HFF-Myc (cell line): ENCODE results near the gene TTC28.

Experiments
- DNase-seq: peaks from one replicate; pipeline ENCODE4 v3.0.0-alpha.2; 2011; ENCODE audit warnings: low read depth; ENCODE audit errors: extremely low read depth
- H3K4me3 ChIP-seq: replicated peaks from 2 replicates; pipeline ENCODE4 v1.5.1; 2011; ENCODE audit warnings: low read depth, mild to moderate bottlenecking, control low read depth, low read length
- CTCF ChIP-seq: IDR thresholded peaks from 2 replicates; pipeline ENCODE4 v1.5.1; 2012; ENCODE audit warnings: mild to moderate bottlenecking, low read depth, low read length, control low read depth; ENCODE audit errors: missing control alignments

Gene TTC28

GRCh38 chr22:27978317-27978716, 701.3 kb downstream of the TTC28 start:
- H3K4me3 ChIP-seq = no peak overlapping the region
- no peak for DNase-seq
- TF ChIP-seq CTCF = no peak

GRCh38 chr22:27976586-27976985, 703.1 kb downstream of the TTC28 start:
- no peak overlapping the region for H3K4me3 ChIP-seq
- DNase-seq = no peak
- no peak for TF ChIP-seq CTCF

DNA sequence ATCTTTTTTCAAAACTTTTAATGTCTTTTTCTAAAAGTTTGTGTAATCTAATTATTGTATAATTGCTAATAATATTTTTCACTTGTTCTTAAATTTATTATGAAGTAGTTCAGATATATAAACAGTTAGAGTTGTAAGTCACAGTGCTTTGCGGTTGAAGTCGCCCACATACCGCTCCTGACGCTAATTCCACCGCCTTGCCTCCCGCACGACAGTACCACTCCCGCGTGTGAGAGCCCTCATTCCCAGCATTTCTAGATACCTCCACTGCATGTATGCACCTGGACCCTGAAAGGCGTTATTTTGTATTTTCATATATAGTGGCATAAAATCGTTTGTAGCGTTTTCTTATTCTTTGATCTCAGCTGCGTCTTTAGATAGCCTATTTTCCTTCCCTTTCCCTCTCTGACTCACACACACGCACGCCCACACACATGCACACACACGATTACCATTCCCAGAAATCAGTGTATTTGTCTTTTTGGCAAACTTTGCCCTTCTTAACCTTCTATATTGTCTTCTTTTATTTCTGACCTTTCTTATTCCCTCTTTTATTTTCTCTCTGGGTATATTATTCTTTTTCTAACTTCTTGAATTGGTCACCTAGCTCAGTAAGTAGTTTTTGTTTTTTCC, 704.1 kb downstream of the TTC28 start:
- no peak for DNase-seq
- no peak overlapping the region for H3K4me3 ChIP-seq
- TF ChIP-seq CTCF = no peak

DNA sequence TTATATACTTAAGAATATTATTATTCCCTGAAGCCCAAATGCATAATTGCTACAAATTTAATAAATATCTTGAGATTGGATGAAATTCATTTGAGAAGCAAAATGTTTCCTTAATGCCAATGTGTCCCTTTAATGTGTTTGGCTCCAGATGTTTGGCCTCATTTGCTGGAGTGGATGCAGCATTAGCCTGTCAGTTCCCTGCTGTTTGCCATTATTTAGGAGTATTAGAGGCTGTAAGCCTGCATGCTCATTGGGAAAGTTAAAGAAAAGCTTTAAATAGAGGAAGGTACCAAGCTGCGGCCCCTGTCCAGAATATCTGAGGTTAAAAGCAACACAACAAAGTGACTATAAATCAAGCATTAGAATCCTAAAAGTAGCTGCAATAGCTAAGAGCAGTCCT, 705.8 kb downstream of the TTC28 start:
- DNase-seq = no peak
- TF ChIP-seq CTCF = no peak
- no peak overlapping the region for H3K4me3 ChIP-seq

- DNase-seq = no peak
- TF ChIP-seq CTCF = no peak
- no peak overlapping the region for H3K4me3 ChIP-seq
Observed at GRCh38 chr22:27972732-27973698, 706.6 kb downstream of the TTC28 start.

DNA sequence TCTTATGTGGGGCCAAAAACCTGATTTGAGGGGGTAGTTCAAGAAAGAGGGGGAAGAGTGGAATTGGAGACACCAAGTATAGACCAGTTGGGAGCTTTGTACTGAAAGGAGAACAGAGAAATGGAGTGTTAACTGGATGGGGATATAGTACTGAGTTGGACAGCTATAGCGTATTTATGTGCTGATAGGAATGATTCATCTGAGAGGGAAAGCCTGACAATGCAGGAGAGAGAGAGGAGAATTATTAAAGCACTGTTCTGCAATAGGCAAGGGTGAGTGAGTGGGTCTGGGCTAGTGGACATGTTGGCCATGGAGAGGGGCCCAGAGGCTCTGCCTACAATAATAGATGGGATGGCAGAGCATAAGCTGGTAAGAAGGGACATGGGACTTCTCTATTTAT, 707.7 kb downstream of the TTC28 start:
- no peak for TF ChIP-seq CTCF
- DNase-seq = no peak
- no peak overlapping the region for H3K4me3 ChIP-seq
